CD14-positive monocyte (primary cell): ENCODE data around the gene C22orf15. TPM values are rescaled to one million over a fixed set of nuclear protein-coding genes. Genes with fewer than 3 reads are reported as not detected.

ENCODE experiments used
- DNase-seq, 3 donors: peaks; one replicate each; pipeline ENCODE4 v3.0.0-alpha.2; 2011 to 2022
- H2AFZ ChIP-seq: 2 replicates; pipeline ENCODE4 v1.6.0; 2012; ENCODE audit warnings: mild to moderate bottlenecking, low read depth, low read length, inconsistent platforms; ENCODE audit not compliant: insufficient read depth, poor library complexity, severe bottlenecking
- H3K27ac ChIP-seq, 2 donors: 1 replicate in 1 of 2; 2 replicates in 1 of 2; pipeline ENCODE4 v1.5.1; 2012 to 2013; ENCODE audit warnings: low read length in 2 of 2, control low read depth in 1 of 2, inconsistent platforms in 1 of 2, low read depth in 1 of 2, mild to moderate bottlenecking in 1 of 2
- H3K27me3 ChIP-seq, 2 donors: one replicate each; pipeline versions ENCODE4 v1.6.0 to v1.6.1; 2011 to 2013; ENCODE audit warnings: low read length in 2 of 2; ENCODE audit not compliant: control insufficient read depth in 2 of 2, insufficient read depth in 2 of 2
- H3K36me3 ChIP-seq, 2 donors: replicated peaks in 1 of 2; 1 replicate in 1 of 2; 2 replicates in 1 of 2; pipeline versions ENCODE4 v1.5.1 to v1.6.1; 2012 to 2013; ENCODE audit warnings: low read length in 2 of 2, control low read depth in 1 of 2, inconsistent platforms in 1 of 2, mild to moderate bottlenecking in 1 of 2; ENCODE audit not compliant: insufficient read depth in 2 of 2, control insufficient read depth in 1 of 2
- H3K4me1 ChIP-seq, 2 donors: 1 replicate in 1 of 2; 2 replicates in 1 of 2; pipeline versions ENCODE4 v1.5.1 to v1.6.1; 2012 to 2013; ENCODE audit warnings: low read length in 2 of 2, control low read depth in 1 of 2, inconsistent platforms in 1 of 2, mild to moderate bottlenecking in 1 of 2, moderate library complexity in 1 of 2; ENCODE audit not compliant: insufficient read depth in 2 of 2, control insufficient read depth in 1 of 2
- H3K4me2 ChIP-seq: replicated peaks from 2 replicates; pipeline ENCODE3; 2012; ENCODE audit warnings: low read length, moderate library complexity, mild to moderate bottlenecking; ENCODE audit not compliant: poor library complexity, severe bottlenecking; ENCODE audit errors: extremely low read depth
- H3K4me3 ChIP-seq, 3 experiments: fragments of 200-600 bp in 1 of 3; sonication (generic) in 1 of 3; replicated peaks in 1 of 3; 1 replicate in 2 of 3; 2 replicates in 1 of 3; pipeline ENCODE4 v1.5.1; 2011 to 2013; ENCODE audit warnings: low read length in 3 of 3, mild to moderate bottlenecking in 3 of 3, control low read depth in 2 of 3, low read depth in 2 of 3, inconsistent platforms in 1 of 3, moderate library complexity in 1 of 3
- H3K79me2 ChIP-seq: 2 replicates; pipeline ENCODE4 v1.6.0; 2012; ENCODE audit warnings: mild to moderate bottlenecking, control low read depth, inconsistent platforms, low read length, moderate library complexity; ENCODE audit not compliant: insufficient read depth
- H3K9ac ChIP-seq: 2 replicates; pipeline ENCODE4 v1.6.0; 2017; ENCODE audit warnings: low read length, mild to moderate bottlenecking; ENCODE audit not compliant: insufficient read depth, poor library complexity, severe bottlenecking
- H3K9me3 ChIP-seq, 2 donors: replicated peaks in 1 of 2; 1 replicate in 1 of 2; 2 replicates in 1 of 2; pipeline versions ENCODE4 v1.5.1 to v1.6.1; 2012 to 2013; ENCODE audit warnings: low read length in 2 of 2, control low read depth in 1 of 2; ENCODE audit not compliant: control insufficient read depth in 1 of 2, insufficient read depth in 1 of 2
- H4K20me1 ChIP-seq: 2 replicates; pipeline ENCODE4 v1.6.0; 2012; ENCODE audit warnings: mild to moderate bottlenecking, low read length, control low read depth, moderate library complexity; ENCODE audit not compliant: insufficient read depth
- H3K27ac Mint-ChIP-seq, 7 donors: one replicate each; pipeline ENCODE4 v1.8.0; 2020; ENCODE audit warnings: mild to moderate bottlenecking in 7 of 7, mixed read lengths in 7 of 7, moderate library complexity in 6 of 7, inconsistent platforms in 2 of 7
- H3K27me3 Mint-ChIP-seq, 3 donors: one replicate each; pipeline ENCODE4 v1.8.0; 2021 to 2022; ENCODE audit warnings: low read depth in 3 of 3, mild to moderate bottlenecking in 3 of 3, mixed read lengths in 3 of 3, moderate library complexity in 3 of 3, inconsistent platforms in 1 of 3
- H3K36me3 Mint-ChIP-seq, 2 donors: one replicate each; pipeline ENCODE4 v1.8.0; 2020; ENCODE audit warnings: mixed read lengths in 2 of 2, inconsistent platforms in 1 of 2, mild to moderate bottlenecking in 1 of 2
- H3K4me1 Mint-ChIP-seq: one replicate; pipeline ENCODE4 v1.8.0; 2020; ENCODE audit warnings: mild to moderate bottlenecking, mixed read lengths
- H3K4me3 Mint-ChIP-seq, 2 donors: one replicate each; pipeline ENCODE4 v1.8.0; 2020; ENCODE audit warnings: mild to moderate bottlenecking in 2 of 2, mixed read lengths in 2 of 2, moderate library complexity in 1 of 2
- H3K9me3 Mint-ChIP-seq, 7 donors: one replicate each; pipeline ENCODE4 v1.8.0; 2020 to 2022; ENCODE audit warnings: mixed read lengths in 7 of 7, mild to moderate bottlenecking in 6 of 7, moderate library complexity in 6 of 7, inconsistent platforms in 2 of 7
- CTCF ChIP-seq: fragments of 200-600 bp; IDR thresholded peaks from one replicate; pipeline ENCODE4 v1.8.0; 2022; ENCODE audit warnings: antibody characterized with exemption, mild to moderate bottlenecking
- WGBS: methylation state at CpG from one replicate; pipeline ENCODE4 v1.1.5; 2013; ENCODE audit warnings: missing lambda C conversion rate; ENCODE audit not compliant: insufficient coverage; 5-methylcytosine and 5-hydroxymethylcytosine counted together
- intact Hi-C, 2 donors: fragments of 100-400 bp; cut with micrococcal nuclease; formaldehyde crosslinking; loops; one replicate each; pipeline versions ENCODE4 v1.15.0 to v1.15.1; 2023
- polyA plus RNA-seq, 3 donors: library from polyadenylated mRNA; depleted of rRNA in 1 of 3; unstranded in 2 of 3; stranded (reverse) in 1 of 3; fragments of 300-500 nt in 2 of 3; fragments of >200 nt in 1 of 3; fragmentation: Illumina TruSeq in 2 of 3; gene quantifications; 1 replicate in 2 of 3; 2 replicates in 1 of 3; pipeline ENCODE4 v1.2.3, GENCODE V29; 2012 to 2021

Gene C22orf15
- polyA plus RNA-seq, 3 donors, result 0.29 TPM; not detected in 2

- no peak overlapping the region for H3K27ac ChIP-seq
- H3K9me3 Mint-ChIP-seq, result peaks cover 0 to 1% (median 0%) of the 10 kb centered on the region in 7 donors
- no peak overlapping the region for H3K4me3 Mint-ChIP-seq
- peaks cover 9% of the 10 kb centered on the region for H3K4me1 Mint-ChIP-seq
- no peak overlapping the region for H2AFZ ChIP-seq
- H3K4me2 ChIP-seq, result no peak overlapping the region
- no peak for DNase-seq
- H3K36me3 ChIP-seq, result peaks cover 22 to 31% of the 10 kb centered on the region in 2 donors
- no peak overlapping the region for H3K9ac ChIP-seq
- peaks cover 27 to 28% of the 10 kb centered on the region in 2 donors for H3K36me3 Mint-ChIP-seq
- H3K9me3 ChIP-seq, result no peaks in the 10 kb centered on the region
- no peak overlapping the region for H3K4me3 ChIP-seq
- H3K27ac Mint-ChIP-seq, result no peak overlapping the region
- intact Hi-C loops, result no loop called here
- no CpG with 5 or more reads among the region's 2 CpGs for WGBS
- H3K79me2 ChIP-seq, result no peaks in the 10 kb centered on the region
- H3K4me1 ChIP-seq, result no peaks in the 10 kb centered on the region
- no peaks in the 10 kb centered on the region for H4K20me1 ChIP-seq
- no peaks in the 10 kb centered on the region for H3K27me3 ChIP-seq
- H3K27me3 Mint-ChIP-seq, result peaks cover 0 to 2% (median 0%) of the 10 kb centered on the region in 3 donors
- TF ChIP-seq CTCF, result no peak
Observed at GRCh38 chr22:23743303-23743705, 19.5 kb upstream of the C22orf15 start.

GRCh38 chr22:23744001-23744400, 18.8 kb upstream of the C22orf15 start:
- no peak for DNase-seq
- 96% methylated on average over 12 of the region's 13 CpGs for WGBS
- Mint-ChIP-seq H3K27ac (no peak overlapping the region), H3K27me3 (peaks cover 0 to 2% (median 0%) of the 10 kb centered on the region in 3 donors), H3K4me3 (no peak overlapping the region), H3K9me3 (peaks cover 0 to 1% (median 0%) of the 10 kb centered on the region in 7 donors), H3K4me1 (peaks cover 9% of the 10 kb centered on the region), H3K36me3 (peaks cover 27 to 28% of the 10 kb centered on the region in 2 donors)
- Histone ChIP-seq H3K4me1 (no peaks in the 10 kb centered on the region), H3K4me2 (no peak overlapping the region), H3K27me3 (no peaks in the 10 kb centered on the region), H3K36me3 (peaks cover 22 to 31% of the 10 kb centered on the region in 2 donors), H3K27ac (no peak overlapping the region), H3K79me2 (no peaks in the 10 kb centered on the region), H2AFZ (no peak overlapping the region), H3K9ac (no peak overlapping the region), H4K20me1 (no peaks in the 10 kb centered on the region), H3K9me3 (no peaks in the 10 kb centered on the region), H3K4me3 (no peak overlapping the region)
- TF ChIP-seq CTCF, result no peak
- intact Hi-C loops, result no loop called here
